HG03196 (cell line): Measurements from ENCODE around the gene RDH12.

Experiments used
- ATAC-seq: cut with Tn5 transposase; IDR thresholded peaks from one replicate; pipeline ENCODE4 v1.9.1; 2021; ENCODE audit not compliant: unreplicated experiment

RDH12 gene

DNA sequence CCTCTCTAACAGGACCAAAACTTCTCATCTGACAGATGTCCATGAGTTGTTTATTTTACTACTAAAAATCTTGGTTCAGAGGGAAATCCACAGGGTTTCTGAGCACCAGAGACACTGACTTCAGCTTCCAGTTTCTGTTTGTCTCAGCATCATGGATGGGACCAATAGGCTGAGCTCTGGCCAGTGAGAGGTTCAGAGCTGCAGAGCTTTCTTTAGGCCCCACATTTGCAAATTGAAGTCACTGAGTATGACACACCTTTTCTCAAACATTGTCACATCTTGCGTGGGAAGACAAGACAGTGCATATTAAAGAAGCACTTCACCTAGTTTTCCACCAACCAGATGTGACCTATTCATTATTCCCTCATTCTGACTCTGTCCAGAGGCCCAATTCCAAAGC, 45.2 kb downstream of the RDH12 start:
- ATAC-seq: no peak

DNA sequence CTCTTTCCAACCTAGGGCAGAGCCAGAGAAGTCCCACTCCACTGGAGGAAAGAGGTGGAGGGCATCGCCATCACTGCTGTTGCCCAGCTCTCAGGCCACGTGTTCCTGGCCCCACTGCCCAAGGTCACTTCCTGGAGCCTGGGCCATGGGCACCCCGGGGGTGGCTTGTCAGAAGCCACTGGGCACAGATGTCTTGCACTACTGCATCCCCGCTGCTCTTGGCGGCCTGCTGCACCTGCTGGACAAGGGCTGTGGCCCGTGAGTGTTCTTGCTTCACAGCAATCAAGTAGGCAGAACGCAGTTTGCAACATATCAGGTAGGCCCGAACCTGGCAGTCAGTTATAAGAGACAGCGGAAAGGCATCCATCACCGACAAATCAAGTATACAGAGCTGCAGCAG, 46.6 kb downstream of the RDH12 start:
- no peak for ATAC-seq

DNA sequence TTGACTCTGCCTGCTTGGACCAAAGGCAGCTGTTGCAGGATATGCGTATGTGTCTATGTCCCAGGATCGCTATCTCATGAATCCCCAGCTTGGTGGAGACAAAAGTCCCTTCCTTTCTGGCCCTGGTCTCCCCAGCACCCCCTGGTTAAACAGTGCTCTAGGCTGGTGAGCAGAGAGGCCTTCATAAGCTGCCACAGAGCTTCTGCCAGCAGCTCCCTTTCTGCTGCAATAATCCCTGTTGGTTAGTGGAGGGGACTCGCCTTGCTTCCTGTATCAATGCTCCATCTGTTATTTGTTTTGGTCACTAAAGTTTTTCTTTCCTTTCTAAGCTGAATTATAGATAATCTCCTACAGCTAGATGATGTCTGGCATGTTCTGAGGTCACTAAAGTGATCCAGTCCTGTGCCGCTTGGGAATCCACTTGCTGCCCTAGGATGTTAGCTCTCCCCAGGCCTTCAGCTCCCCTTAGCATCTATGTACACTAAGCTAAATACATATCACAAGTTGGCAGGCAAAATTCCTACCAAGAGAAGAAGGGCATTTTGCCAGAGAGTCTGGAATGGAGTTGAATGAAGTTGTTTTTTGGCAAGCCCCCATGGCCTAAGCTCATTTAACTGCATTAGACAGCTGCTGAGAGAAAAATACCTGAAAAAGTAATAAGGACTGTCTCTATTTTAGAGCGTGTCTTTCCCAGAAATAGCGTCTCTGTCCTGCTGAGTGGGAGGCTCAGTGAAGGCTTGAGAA, 47.8 kb downstream of the RDH12 start:
- ATAC-seq: no peak

GRCh38 chr14:67756496-67756895, 54.8 kb downstream of the RDH12 start:
- no peak for ATAC-seq

DNA sequence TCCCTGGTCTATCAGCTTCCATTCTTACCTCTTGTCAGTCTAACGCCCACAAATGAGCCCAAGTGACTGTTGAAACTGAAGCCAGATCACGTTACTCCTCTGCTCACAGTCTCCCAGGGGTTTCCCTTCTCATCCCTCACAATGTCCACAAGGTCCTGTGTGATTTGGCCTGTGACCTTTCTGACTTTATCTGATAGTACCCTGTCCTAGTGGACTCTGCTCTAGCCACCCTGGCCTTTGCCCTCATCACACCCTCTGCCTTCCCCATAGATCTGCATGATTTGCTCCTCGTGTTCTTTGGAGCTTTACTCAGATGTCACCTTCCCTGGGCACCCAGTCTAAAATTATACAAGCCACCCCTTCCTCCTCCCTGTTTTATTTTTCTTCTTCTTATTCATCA, 55.5 kb downstream of the RDH12 start:
- no peak for ATAC-seq

- no peak for ATAC-seq
Observed at GRCh38 chr14:67759916-67760315, 58.2 kb downstream of the RDH12 start.

DNA sequence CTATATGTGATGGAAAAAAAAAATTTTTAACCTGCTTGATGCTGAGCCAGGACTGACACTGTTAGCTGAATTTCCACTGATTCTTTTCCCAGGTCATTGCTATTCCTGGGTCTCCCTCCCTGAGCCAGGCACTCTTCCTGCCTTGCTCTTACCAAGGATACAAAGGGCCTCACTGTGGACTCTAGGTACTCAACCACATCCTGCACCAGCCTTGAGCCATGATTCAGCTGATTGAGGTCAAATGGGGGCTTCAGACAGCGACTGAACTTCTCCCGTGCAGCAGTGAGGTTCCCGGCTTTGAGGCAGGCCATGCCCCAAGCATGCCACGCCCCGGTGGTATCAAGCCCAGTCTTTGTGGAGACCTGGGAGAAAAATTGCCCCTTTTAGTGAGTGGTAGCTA, 60.4 kb downstream of the RDH12 start:
- no peak for ATAC-seq

DNA sequence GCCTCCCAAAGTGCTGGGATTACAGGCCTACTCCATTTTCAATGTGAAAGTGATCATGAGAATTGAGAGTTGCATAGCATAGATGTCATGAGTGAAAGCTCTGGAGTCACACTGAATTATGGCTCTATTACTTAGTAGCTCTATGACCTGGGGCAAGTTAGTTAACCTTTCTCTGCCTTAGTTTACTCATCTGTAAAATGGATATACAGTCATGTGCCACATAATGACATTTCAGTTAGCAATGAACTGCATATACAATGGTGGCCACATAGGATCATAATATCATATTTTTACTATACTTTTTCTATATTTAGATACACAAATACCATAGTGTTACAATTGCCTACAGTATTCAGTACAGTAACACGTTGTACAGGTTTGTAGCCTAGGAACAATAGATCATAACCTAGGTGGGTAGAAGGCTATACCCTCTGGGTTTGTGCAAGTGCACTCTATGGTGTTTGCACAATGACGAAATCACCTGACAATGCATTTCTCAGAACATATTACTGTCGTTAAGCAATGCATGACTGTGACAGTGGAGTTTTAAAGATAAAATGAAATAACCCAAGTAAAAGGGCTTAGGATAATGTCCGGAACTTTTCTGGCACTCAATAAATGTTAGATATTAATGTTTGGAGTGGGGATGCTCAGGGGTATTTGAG, 61.6 kb downstream of the RDH12 start:
- ATAC-seq: no peak

- no peak for ATAC-seq
Observed at GRCh38 chr14:67764496-67764895, 62.8 kb downstream of the RDH12 start.

- no peak for ATAC-seq
Observed at GRCh38 chr14:67765192-67765834, 63.6 kb downstream of the RDH12 start.

- ATAC-seq: no peak
Observed at GRCh38 chr14:67766035-67766680, 64.5 kb downstream of the RDH12 start.

- ATAC-seq: no peak
Observed at GRCh38 chr14:67768219-67768618, 66.5 kb downstream of the RDH12 start.

DNA sequence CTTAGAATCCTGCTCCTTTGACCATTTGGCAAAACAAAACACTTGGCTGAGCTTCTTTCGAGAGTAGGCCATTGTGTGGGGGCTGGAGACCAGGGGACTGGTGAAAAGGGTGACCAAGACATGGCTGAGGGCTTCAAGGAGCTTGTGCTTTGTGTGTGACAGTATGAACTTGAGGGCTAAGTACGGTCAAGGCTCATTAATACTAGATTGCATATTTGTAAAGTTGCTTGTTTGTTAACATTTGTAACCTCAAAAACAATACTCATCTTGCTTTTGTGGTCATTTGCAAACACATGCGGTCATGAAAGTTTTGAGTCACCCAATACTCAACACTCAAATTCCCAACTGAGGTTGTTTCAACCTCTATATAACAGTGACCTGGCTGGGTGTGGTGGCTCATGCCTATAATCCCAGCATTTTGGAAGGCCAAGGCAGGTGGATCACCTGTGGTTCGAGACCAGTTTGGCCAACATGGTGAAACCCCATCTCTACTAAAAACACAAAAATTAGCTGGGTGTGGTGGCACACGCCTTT, 72.2 kb downstream of the RDH12 start:
- no peak for ATAC-seq

- no peak for ATAC-seq
Observed at GRCh38 chr14:67776653-67777322, 75.1 kb downstream of the RDH12 start.

DNA sequence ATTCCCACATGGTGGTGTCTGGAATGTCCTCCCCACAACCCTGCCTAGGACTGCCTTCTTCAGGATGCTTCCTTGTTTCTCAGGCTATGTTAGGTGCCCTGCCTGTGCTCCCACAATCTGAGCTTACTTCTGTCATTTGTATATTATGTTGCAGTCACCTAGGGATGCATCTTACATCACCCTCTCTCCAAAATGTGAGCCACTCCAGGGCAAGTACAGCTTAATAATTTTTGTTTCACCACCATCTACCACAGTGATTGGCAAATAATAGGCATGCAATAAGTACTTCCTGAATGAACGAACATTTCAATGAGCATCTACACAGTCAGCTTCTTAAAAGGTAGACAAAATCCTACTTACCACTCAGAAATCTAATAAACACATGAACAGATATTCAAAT, 77.1 kb downstream of the RDH12 start:
- ATAC-seq: no peak

DNA sequence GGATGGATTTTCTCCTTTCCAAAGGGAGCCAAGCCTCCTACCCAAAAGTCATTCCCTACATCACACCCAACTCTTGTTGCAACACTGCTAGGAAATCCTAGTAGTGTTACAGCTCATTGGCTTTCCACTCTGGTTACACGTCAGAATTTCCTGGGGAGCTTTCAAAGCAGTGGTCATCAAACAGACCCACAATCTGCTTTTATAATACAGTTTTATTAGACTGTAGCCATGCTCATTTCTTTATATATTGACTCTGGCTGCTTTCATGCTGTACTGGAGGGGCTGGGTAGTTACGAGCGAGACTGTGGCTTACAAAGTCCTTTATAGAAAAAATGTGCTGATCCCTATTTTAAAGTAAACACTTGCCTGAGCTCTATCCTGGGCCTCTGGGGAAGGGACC, 80.4 kb downstream of the RDH12 start:
- no peak for ATAC-seq
